WTC11 (cell line): ENCODE measurements around the gene RHOH. TPM values are rescaled to one million over a fixed set of nuclear protein-coding genes. Genes with fewer than 3 reads are reported as not detected.

Experiments
- ATAC-seq: fragments of 200-7000 bp; cut with Tn5 transposase; 2 replicates; pipeline ENCODE4 v1.10.0; 2021; ENCODE audit warnings: mild to moderate bottlenecking, moderate library complexity
- CTCF ChIA-PET: fragments of 300-600 bp; sonication (Branson Sonifier 250); formaldehyde crosslinking; loops from one replicate; lab custom pipeline; 2021; ENCODE audit warnings: antibody characterized with exemption; lab: Charles Lee
- POLR2A ChIA-PET: fragments of 350-600 bp; sonication (Branson Sonifier 250); formaldehyde crosslinking; loops from one replicate; lab custom pipeline; 2021; ENCODE audit warnings: antibody characterized with exemption; lab: Charles Lee
- DNase-seq: peaks from one replicate; pipeline ENCODE4 v3.0.0; 2021; ENCODE audit warnings: low spot score
- H3K27ac Mint-ChIP-seq: 2 replicates; pipeline ENCODE4 v1.8.0; 2021; ENCODE audit warnings: mixed read lengths
- H3K27me3 Mint-ChIP-seq: 2 replicates; pipeline ENCODE4 v1.8.0; 2021; ENCODE audit warnings: low read depth, mild to moderate bottlenecking, moderate library complexity, mixed read lengths
- H3K36me3 Mint-ChIP-seq: 2 replicates; pipeline ENCODE4 v1.8.0; 2021; ENCODE audit warnings: mixed read lengths
- H3K4me1 Mint-ChIP-seq: 2 replicates; pipeline ENCODE4 v1.8.0; 2022; ENCODE audit warnings: mixed read lengths
- H3K4me3 Mint-ChIP-seq: 2 replicates; pipeline ENCODE4 v1.8.0; 2021; ENCODE audit warnings: mild to moderate bottlenecking, moderate library complexity, mixed read lengths
- H3K9me3 Mint-ChIP-seq: 2 replicates; pipeline ENCODE4 v1.8.0; 2021; ENCODE audit warnings: mixed read lengths
- CREB1 ChIP-seq: sonication (generic); formaldehyde crosslinking; IDR thresholded peaks from 2 replicates; pipeline ENCODE4 v1.8.0; 2023; ENCODE audit warnings: mild to moderate bottlenecking, missing genetic modification reagents
- FOXP1 ChIP-seq: sonication (generic); formaldehyde crosslinking; IDR thresholded peaks from 2 replicates; pipeline ENCODE4 v1.8.0; 2022; ENCODE audit warnings: missing genetic modification reagents, mild to moderate bottlenecking, moderate library complexity, borderline replicate concordance
- MYBL2 ChIP-seq: sonication (generic); formaldehyde crosslinking; IDR thresholded peaks from 2 replicates; pipeline ENCODE4 v1.8.1; 2023; ENCODE audit warnings: mild to moderate bottlenecking, moderate library complexity, missing genetic modification reagents
- NFYB ChIP-seq: sonication (generic); formaldehyde crosslinking; conservative IDR thresholded peaks from 2 replicates; pipeline ENCODE4 v1.8.0; 2022; ENCODE audit warnings: low read depth, missing genetic modification reagents
- SMAD3 ChIP-seq: sonication (generic); formaldehyde crosslinking; IDR thresholded peaks from 2 replicates; pipeline ENCODE4 v1.8.0; 2022; ENCODE audit warnings: missing genetic modification reagents, mild to moderate bottlenecking, borderline replicate concordance
- SP1 ChIP-seq: sonication (generic); formaldehyde crosslinking; conservative IDR thresholded peaks from 2 replicates; pipeline ENCODE4 v1.8.1; 2022; ENCODE audit warnings: missing genetic modification reagents
- TEAD1 ChIP-seq: sonication (generic); formaldehyde crosslinking; IDR thresholded peaks from 2 replicates; pipeline ENCODE4 v1.8.0; 2022; ENCODE audit warnings: mild to moderate bottlenecking, missing genetic modification reagents
- ZNF317 ChIP-seq: sonication (generic); formaldehyde crosslinking; IDR thresholded peaks from 2 replicates; pipeline ENCODE4 v1.8.1; 2023; ENCODE audit warnings: low read depth, mild to moderate bottlenecking, moderate library complexity, missing genetic modification reagents, borderline replicate concordance
- total RNA-seq: library from RNA; stranded (reverse); gene quantifications from 3 replicates; pipeline ENCODE4 v1.2.3, GENCODE V29; 2021
- TF ChIP-seq, protein P1 (sequence below): fragments of 250-450 bp; sonication (Bioruptor Pico); IDR thresholded peaks from 2 replicates; pipeline ENCODE4 v1.8.0; 2021; ENCODE audit warnings: mild to moderate bottlenecking
- TF ChIP-seq, protein P2 (sequence below): sonication (generic); formaldehyde crosslinking; conservative IDR thresholded peaks from 2 replicates; pipeline ENCODE4 v1.8.1; 2023; ENCODE audit warnings: mild to moderate bottlenecking, low read depth, missing genetic modification reagents, moderate library complexity
- TF ChIP-seq, protein P3 (sequence below): fragments of 250-450 bp; sonication (Bioruptor Pico); IDR thresholded peaks from 2 replicates; pipeline ENCODE4 v1.9.0; 2021; ENCODE audit warnings: mild to moderate bottlenecking
- TF ChIP-seq, protein P4 (sequence below): sonication (generic); formaldehyde crosslinking; IDR thresholded peaks from 2 replicates; pipeline ENCODE4 v1.8.1; 2022; ENCODE audit warnings: low read depth, mild to moderate bottlenecking, moderate library complexity, missing genetic modification reagents, borderline replicate concordance
- TF ChIP-seq, protein P5 (sequence below): sonication (generic); formaldehyde crosslinking; IDR thresholded peaks from 2 replicates; pipeline ENCODE4 v1.8.0; 2023; ENCODE audit warnings: mild to moderate bottlenecking, missing genetic modification reagents
- TF ChIP-seq, protein P6 (sequence below): sonication (generic); formaldehyde crosslinking; IDR thresholded peaks from 2 replicates; pipeline ENCODE4 v1.8.1; 2022; ENCODE audit warnings: missing genetic modification reagents, borderline replicate concordance
- TF ChIP-seq, protein P7 (sequence below): sonication (generic); formaldehyde crosslinking; IDR thresholded peaks from 2 replicates; pipeline ENCODE4 v1.8.1; 2022; ENCODE audit warnings: mild to moderate bottlenecking, moderate library complexity, missing genetic modification reagents
- TF ChIP-seq, protein P8 (sequence below): sonication (generic); formaldehyde crosslinking; IDR thresholded peaks from 2 replicates; pipeline ENCODE4 v1.8.1; 2023; ENCODE audit warnings: mild to moderate bottlenecking, missing genetic modification reagents
- TF ChIP-seq, protein P9 (sequence below): sonication (generic); formaldehyde crosslinking; conservative IDR thresholded peaks from 2 replicates; pipeline ENCODE4 v1.8.1; 2022; ENCODE audit warnings: mild to moderate bottlenecking, missing genetic modification reagents

RHOH gene
- total RNA-seq, 1 experiment from 2014 or later = 8.7 TPM

DNA sequence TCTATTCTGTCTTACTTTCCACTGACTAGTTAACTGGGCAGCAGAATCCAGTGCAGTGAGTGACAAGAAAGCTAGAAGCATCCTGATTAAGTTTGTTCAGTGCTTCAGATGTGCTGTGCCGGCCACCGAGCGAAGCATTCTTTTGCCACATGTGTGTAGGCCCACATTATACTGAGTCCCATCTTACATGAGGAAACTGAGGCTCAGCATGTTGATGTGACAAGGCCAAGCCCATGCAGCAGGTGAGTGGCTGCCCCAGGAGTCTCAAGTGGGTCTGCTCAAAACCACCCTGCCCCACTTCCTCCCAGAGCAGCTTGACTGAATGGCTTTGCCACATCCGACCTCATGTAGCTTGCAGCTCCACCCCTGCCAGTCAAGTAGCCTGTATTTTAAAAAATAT is 50.5 kb downstream of the RHOH start (continued):
- TF ChIP-seq SP1 (CRISPR knock-in tag) (no peak), MYBL2 (CRISPR knock-in tag) (no peak), NFYB (CRISPR knock-in tag) (no peak)

DNA sequence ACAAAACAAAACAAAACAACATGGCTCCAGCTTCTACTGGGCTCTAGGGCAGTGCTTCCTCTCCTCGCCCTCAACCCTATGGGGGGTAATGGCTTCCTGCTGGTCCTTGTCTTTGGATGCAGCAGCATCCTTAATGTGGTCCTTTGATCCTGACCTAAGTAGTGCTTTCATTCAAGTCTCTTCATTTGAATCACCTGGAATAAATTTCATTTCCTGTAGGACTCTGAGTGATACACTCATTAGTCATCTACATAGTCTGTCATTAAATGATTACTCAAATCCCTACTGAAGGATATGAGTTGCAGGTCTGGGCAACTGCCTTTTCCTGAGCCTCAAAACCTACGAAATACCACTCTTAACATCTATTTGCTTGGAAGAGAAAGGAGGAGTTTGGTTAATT is 54.5 kb downstream of the RHOH start:
- H3K27ac Mint-ChIP-seq = no peak overlapping the region
- DNase-seq = no peak
- peaks cover 8% of the 10 kb centered on the region for H3K9me3 Mint-ChIP-seq
- no peak overlapping the region for H3K4me3 Mint-ChIP-seq
- H3K27me3 Mint-ChIP-seq = no peaks in the 10 kb centered on the region
- H3K36me3 Mint-ChIP-seq = peaks cover 3% of the 10 kb centered on the region; the same call in 1 of the 2 replicates
- ATAC-seq = no peak
- ChIA-PET POLR2A (interaction anchor here (0.5 kb wide), 1 partner anchor 162 kb away, joined by 4 read pairs; no protein-coding TSS in a partner anchor), CTCF (no interaction called here)
- H3K4me1 Mint-ChIP-seq = peaks cover 3% of the 10 kb centered on the region; the same call in 1 of the 2 replicates
- TF ChIP-seq, protein P1, sequence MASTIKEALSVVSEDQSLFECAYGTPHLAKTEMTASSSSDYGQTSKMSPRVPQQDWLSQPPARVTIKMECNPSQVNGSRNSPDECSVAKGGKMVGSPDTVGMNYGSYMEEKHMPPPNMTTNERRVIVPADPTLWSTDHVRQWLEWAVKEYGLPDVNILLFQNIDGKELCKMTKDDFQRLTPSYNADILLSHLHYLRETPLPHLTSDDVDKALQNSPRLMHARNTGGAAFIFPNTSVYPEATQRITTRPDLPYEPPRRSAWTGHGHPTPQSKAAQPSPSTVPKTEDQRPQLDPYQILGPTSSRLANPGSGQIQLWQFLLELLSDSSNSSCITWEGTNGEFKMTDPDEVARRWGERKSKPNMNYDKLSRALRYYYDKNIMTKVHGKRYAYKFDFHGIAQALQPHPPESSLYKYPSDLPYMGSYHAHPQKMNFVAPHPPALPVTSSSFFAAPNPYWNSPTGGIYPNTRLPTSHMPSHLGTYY (CRISPR knock-in tag) = no peak
- TF ChIP-seq, protein P2, sequence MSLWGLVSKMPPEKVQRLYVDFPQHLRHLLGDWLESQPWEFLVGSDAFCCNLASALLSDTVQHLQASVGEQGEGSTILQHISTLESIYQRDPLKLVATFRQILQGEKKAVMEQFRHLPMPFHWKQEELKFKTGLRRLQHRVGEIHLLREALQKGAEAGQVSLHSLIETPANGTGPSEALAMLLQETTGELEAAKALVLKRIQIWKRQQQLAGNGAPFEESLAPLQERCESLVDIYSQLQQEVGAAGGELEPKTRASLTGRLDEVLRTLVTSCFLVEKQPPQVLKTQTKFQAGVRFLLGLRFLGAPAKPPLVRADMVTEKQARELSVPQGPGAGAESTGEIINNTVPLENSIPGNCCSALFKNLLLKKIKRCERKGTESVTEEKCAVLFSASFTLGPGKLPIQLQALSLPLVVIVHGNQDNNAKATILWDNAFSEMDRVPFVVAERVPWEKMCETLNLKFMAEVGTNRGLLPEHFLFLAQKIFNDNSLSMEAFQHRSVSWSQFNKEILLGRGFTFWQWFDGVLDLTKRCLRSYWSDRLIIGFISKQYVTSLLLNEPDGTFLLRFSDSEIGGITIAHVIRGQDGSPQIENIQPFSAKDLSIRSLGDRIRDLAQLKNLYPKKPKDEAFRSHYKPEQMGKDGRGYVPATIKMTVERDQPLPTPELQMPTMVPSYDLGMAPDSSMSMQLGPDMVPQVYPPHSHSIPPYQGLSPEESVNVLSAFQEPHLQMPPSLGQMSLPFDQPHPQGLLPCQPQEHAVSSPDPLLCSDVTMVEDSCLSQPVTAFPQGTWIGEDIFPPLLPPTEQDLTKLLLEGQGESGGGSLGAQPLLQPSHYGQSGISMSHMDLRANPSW = no peak
- TF ChIP-seq ZNF317 (CRISPR knock-in tag) = no peak
- TF ChIP-seq, protein P3, sequence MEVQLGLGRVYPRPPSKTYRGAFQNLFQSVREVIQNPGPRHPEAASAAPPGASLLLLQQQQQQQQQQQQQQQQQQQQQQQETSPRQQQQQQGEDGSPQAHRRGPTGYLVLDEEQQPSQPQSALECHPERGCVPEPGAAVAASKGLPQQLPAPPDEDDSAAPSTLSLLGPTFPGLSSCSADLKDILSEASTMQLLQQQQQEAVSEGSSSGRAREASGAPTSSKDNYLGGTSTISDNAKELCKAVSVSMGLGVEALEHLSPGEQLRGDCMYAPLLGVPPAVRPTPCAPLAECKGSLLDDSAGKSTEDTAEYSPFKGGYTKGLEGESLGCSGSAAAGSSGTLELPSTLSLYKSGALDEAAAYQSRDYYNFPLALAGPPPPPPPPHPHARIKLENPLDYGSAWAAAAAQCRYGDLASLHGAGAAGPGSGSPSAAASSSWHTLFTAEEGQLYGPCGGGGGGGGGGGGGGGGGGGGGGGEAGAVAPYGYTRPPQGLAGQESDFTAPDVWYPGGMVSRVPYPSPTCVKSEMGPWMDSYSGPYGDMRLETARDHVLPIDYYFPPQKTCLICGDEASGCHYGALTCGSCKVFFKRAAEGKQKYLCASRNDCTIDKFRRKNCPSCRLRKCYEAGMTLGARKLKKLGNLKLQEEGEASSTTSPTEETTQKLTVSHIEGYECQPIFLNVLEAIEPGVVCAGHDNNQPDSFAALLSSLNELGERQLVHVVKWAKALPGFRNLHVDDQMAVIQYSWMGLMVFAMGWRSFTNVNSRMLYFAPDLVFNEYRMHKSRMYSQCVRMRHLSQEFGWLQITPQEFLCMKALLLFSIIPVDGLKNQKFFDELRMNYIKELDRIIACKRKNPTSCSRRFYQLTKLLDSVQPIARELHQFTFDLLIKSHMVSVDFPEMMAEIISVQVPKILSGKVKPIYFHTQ (CRISPR knock-in tag) = no peak

DNA sequence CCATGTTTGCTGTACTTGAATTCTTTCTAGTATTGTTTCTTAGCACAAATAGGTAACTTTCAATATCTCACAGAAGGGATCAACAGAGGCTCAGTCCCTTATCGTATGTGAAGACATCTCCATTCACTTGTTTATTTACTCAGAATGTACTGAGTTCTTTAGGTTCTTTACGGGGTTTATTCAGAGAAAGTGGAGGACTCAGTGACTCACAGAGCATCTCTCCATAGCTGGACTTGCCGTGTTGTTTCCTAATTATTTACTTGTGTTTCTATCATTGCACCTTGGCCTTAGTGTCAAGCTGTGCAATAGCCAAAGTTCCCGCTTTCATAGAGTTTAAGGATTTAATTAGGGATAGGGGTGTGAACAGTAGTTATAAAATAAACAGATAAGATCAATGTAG is 57.1 kb downstream of the RHOH start:
- peaks cover 3% of the 10 kb centered on the region; the same call in 1 of the 2 replicates for H3K36me3 Mint-ChIP-seq
- ATAC-seq = no peak
- DNase-seq = no peak
- peaks cover 10% of the 10 kb centered on the region for H3K4me1 Mint-ChIP-seq
- POLR2A ChIA-PET = interaction anchor here (0.5 kb wide), 1 partner anchor 75 kb away, joined by 3 read pairs; no protein-coding TSS in a partner anchor
- H3K9me3 Mint-ChIP-seq = peaks cover 8% of the 10 kb centered on the region
- H3K27me3 Mint-ChIP-seq = no peaks in the 10 kb centered on the region; the same call in 1 of the 2 replicates
- H3K27ac Mint-ChIP-seq = no peak overlapping the region
- H3K4me3 Mint-ChIP-seq = no peak overlapping the region
- CTCF ChIA-PET = no interaction called here
- no peak for TF ChIP-seq TEAD1
- TF ChIP-seq, protein P4, sequence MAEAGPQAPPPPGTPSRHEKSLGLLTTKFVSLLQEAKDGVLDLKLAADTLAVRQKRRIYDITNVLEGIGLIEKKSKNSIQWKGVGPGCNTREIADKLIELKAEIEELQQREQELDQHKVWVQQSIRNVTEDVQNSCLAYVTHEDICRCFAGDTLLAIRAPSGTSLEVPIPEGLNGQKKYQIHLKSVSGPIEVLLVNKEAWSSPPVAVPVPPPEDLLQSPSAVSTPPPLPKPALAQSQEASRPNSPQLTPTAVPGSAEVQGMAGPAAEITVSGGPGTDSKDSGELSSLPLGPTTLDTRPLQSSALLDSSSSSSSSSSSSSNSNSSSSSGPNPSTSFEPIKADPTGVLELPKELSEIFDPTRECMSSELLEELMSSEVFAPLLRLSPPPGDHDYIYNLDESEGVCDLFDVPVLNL = no peak
- TF ChIP-seq SMAD3 = no peak
- TF ChIP-seq, protein P5, sequence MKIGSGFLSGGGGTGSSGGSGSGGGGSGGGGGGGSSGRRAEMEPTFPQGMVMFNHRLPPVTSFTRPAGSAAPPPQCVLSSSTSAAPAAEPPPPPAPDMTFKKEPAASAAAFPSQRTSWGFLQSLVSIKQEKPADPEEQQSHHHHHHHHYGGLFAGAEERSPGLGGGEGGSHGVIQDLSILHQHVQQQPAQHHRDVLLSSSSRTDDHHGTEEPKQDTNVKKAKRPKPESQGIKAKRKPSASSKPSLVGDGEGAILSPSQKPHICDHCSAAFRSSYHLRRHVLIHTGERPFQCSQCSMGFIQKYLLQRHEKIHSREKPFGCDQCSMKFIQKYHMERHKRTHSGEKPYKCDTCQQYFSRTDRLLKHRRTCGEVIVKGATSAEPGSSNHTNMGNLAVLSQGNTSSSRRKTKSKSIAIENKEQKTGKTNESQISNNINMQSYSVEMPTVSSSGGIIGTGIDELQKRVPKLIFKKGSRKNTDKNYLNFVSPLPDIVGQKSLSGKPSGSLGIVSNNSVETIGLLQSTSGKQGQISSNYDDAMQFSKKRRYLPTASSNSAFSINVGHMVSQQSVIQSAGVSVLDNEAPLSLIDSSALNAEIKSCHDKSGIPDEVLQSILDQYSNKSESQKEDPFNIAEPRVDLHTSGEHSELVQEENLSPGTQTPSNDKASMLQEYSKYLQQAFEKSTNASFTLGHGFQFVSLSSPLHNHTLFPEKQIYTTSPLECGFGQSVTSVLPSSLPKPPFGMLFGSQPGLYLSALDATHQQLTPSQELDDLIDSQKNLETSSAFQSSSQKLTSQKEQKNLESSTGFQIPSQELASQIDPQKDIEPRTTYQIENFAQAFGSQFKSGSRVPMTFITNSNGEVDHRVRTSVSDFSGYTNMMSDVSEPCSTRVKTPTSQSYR (CRISPR knock-in tag) = no peak
- TF ChIP-seq, protein P6, sequence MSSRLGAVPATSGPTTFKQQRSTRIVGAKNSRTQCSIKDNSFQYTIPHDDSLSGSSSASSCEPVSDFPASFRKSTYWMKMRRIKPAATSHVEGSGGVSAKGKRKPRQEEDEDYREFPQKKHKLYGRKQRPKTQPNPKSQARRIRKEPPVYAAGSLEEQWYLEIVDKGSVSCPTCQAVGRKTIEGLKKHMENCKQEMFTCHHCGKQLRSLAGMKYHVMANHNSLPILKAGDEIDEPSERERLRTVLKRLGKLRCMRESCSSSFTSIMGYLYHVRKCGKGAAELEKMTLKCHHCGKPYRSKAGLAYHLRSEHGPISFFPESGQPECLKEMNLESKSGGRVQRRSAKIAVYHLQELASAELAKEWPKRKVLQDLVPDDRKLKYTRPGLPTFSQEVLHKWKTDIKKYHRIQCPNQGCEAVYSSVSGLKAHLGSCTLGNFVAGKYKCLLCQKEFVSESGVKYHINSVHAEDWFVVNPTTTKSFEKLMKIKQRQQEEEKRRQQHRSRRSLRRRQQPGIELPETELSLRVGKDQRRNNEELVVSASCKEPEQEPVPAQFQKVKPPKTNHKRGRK = no peak
- TF ChIP-seq, protein P7, sequence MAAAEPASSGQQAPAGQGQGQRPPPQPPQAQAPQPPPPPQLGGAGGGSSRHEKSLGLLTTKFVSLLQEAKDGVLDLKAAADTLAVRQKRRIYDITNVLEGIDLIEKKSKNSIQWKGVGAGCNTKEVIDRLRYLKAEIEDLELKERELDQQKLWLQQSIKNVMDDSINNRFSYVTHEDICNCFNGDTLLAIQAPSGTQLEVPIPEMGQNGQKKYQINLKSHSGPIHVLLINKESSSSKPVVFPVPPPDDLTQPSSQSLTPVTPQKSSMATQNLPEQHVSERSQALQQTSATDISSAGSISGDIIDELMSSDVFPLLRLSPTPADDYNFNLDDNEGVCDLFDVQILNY (CRISPR knock-in tag) = no peak
- TF ChIP-seq CREB1 (CRISPR knock-in tag) = no peak
- TF ChIP-seq, protein P8, sequence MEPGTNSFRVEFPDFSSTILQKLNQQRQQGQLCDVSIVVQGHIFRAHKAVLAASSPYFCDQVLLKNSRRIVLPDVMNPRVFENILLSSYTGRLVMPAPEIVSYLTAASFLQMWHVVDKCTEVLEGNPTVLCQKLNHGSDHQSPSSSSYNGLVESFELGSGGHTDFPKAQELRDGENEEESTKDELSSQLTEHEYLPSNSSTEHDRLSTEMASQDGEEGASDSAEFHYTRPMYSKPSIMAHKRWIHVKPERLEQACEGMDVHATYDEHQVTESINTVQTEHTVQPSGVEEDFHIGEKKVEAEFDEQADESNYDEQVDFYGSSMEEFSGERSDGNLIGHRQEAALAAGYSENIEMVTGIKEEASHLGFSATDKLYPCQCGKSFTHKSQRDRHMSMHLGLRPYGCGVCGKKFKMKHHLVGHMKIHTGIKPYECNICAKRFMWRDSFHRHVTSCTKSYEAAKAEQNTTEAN = no peak
- TF ChIP-seq, protein P9, sequence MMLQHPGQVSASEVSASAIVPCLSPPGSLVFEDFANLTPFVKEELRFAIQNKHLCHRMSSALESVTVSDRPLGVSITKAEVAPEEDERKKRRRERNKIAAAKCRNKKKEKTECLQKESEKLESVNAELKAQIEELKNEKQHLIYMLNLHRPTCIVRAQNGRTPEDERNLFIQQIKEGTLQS (CRISPR knock-in tag) = no peak
- TF ChIP-seq FOXP1 = no peak
